Chondrocyte (in vitro differentiated cells): ENCODE measurements around the gene HLF. TPM values are rescaled to one million over a fixed set of nuclear protein-coding genes. Genes with fewer than 3 reads are reported as not detected.

Source experiments
- DNase-seq: peaks from one replicate; pipeline ENCODE4 v3.0.0; 2021; ENCODE audit warnings: mixed read lengths, low spot score
- H3K27ac Mint-ChIP-seq: one replicate; pipeline ENCODE4 v1.8.0; 2021; ENCODE audit warnings: mild to moderate bottlenecking, moderate library complexity, mixed read lengths; ENCODE audit not compliant: unreplicated experiment
- H3K27me3 Mint-ChIP-seq: 2 replicates; pipeline ENCODE4 v1.8.0; 2021; ENCODE audit warnings: low read depth, mixed read lengths
- H3K36me3 Mint-ChIP-seq: 2 replicates; pipeline ENCODE4 v1.8.0; 2021; ENCODE audit warnings: low read depth, mixed read lengths
- H3K4me1 Mint-ChIP-seq: 2 replicates; pipeline ENCODE4 v1.8.0; 2021; ENCODE audit warnings: low read depth, mild to moderate bottlenecking, mixed read lengths
- H3K4me3 Mint-ChIP-seq: one replicate; pipeline ENCODE4 v1.8.0; 2021; ENCODE audit warnings: mild to moderate bottlenecking, moderate library complexity, mixed read lengths; ENCODE audit not compliant: unreplicated experiment
- H3K9me3 Mint-ChIP-seq: 2 replicates; pipeline ENCODE4 v1.8.0; 2021; ENCODE audit warnings: low read depth, mixed read lengths
- total RNA-seq: library from RNA; stranded (reverse); gene quantifications from 3 replicates; pipeline ENCODE4 v1.2.1, GENCODE V29; 2021
- TF ChIP-seq, protein P1 (sequence below): fragments of 200-600 bp; sonication (generic); IDR thresholded peaks from 2 replicates; pipeline ENCODE4 v1.5.0; 2021; ENCODE audit warnings: antibody characterized with exemption, mild to moderate bottlenecking, moderate library complexity

HLF gene
- total RNA-seq, 1 donor from 2014 or later = 0.47 TPM

GRCh38 chr17:55346658-55347057 lies 81.9 kb downstream of the HLF start:
- TF ChIP-seq, protein P1, sequence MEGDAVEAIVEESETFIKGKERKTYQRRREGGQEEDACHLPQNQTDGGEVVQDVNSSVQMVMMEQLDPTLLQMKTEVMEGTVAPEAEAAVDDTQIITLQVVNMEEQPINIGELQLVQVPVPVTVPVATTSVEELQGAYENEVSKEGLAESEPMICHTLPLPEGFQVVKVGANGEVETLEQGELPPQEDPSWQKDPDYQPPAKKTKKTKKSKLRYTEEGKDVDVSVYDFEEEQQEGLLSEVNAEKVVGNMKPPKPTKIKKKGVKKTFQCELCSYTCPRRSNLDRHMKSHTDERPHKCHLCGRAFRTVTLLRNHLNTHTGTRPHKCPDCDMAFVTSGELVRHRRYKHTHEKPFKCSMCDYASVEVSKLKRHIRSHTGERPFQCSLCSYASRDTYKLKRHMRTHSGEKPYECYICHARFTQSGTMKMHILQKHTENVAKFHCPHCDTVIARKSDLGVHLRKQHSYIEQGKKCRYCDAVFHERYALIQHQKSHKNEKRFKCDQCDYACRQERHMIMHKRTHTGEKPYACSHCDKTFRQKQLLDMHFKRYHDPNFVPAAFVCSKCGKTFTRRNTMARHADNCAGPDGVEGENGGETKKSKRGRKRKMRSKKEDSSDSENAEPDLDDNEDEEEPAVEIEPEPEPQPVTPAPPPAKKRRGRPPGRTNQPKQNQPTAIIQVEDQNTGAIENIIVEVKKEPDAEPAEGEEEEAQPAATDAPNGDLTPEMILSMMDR = no peak
- Mint-ChIP-seq H3K36me3 (peaks cover 2% of the 10 kb centered on the region), H3K27me3 (peaks cover 10% of the 10 kb centered on the region), H3K9me3 (peaks cover 9% of the 10 kb centered on the region), H3K27ac (no peak overlapping the region), H3K4me1 (peaks cover 3% of the 10 kb centered on the region), H3K4me3 (no peak overlapping the region)
- DNase-seq = no peak

- DNase-seq = no peak
- Mint-ChIP-seq H3K36me3 (peaks cover 2% of the 10 kb centered on the region), H3K27me3 (peaks cover 13% of the 10 kb centered on the region), H3K4me3 (no peak overlapping the region), H3K27ac (no peak overlapping the region), H3K9me3 (peaks cover 9% of the 10 kb centered on the region), H3K4me1 (peaks cover 3% of the 10 kb centered on the region)
- TF ChIP-seq, protein P1 = no peak
Observed at GRCh38 chr17:55347341-55347740, 82.6 kb downstream of the HLF start.

GRCh38 chr17:55348749-55349354 lies 84.1 kb downstream of the HLF start:
- TF ChIP-seq, protein P1 = peak; percentile 90
- no peak for DNase-seq
- peaks cover 9% of the 10 kb centered on the region for H3K9me3 Mint-ChIP-seq
- H3K4me3 Mint-ChIP-seq = no peak overlapping the region
- no peaks in the 10 kb centered on the region for H3K36me3 Mint-ChIP-seq
- H3K27ac Mint-ChIP-seq = no peak overlapping the region
- H3K4me1 Mint-ChIP-seq = peaks cover 3% of the 10 kb centered on the region
- H3K27me3 Mint-ChIP-seq = peaks cover 10% of the 10 kb centered on the region

DNA sequence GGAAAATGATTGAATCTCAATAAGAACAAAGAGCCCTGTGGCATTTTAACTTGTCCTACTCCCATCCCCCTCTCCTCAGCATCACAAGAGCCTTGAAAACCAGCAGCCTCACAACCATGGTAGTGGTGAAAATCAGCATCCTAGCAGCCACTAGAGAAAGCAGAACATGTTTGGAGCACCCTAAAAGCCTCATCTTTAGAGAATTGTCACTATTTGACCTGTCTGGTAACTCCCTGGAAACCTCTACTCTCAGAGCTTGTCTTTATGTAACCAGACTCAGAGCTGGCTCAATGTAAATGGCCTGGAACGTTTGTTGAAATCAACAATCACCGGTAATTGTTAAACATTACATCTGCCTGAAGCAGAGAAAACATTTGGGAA lies 86.1 kb downstream of the HLF start:
- no peak for DNase-seq
- Mint-ChIP-seq H3K27me3 (peaks cover 20% of the 10 kb centered on the region), H3K9me3 (peaks cover 5% of the 10 kb centered on the region), H3K36me3 (no peaks in the 10 kb centered on the region), H3K4me1 (peaks cover 3% of the 10 kb centered on the region), H3K27ac (no peak overlapping the region), H3K4me3 (no peak overlapping the region)
- TF ChIP-seq, protein P1 = no peak

GRCh38 chr17:55351226-55351625 lies 86.5 kb downstream of the HLF start:
- Mint-ChIP-seq H3K36me3 (no peaks in the 10 kb centered on the region), H3K27me3 (peaks cover 22% of the 10 kb centered on the region), H3K4me3 (no peak overlapping the region), H3K4me1 (peaks cover 3% of the 10 kb centered on the region), H3K9me3 (peaks cover 5% of the 10 kb centered on the region), H3K27ac (no peak overlapping the region)
- TF ChIP-seq, protein P1 = no peak
- DNase-seq = no peak
